ENCODE results near the gene OR8U1. TPM values are rescaled to one million over a fixed set of nuclear protein-coding genes. Genes with fewer than 3 reads are reported as not detected.
"Not testable (repeated sequence)": the region's sequence is repeated elsewhere in the genome, so short reads cannot be mapped to it uniquely, and the experiment has no call there.

The OR8U1 gene
- not detected for polyA plus RNA-seq (ENCODE audit: insufficient read length in 4 of 4)

DNA sequence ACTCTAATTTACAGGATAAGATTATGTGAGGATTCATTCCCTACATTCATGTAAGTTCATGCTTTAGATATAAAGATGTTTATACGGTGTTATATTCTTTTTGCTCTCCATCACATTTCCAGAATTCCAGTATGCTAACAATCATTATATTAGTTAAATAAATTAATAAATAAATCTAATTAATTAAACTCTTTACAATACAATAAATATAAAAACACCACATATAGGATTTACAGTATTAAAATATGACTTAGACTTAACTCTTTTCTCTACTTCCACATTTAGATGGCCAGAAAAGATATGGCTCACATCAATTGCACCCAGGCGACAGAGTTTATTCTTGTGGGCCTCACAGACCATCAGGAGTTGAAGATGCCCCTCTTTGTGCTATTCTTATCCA is at the start of gene OR8U1:
OR8U1 (plus strand) TSS at position 301 of the 400 bp plus-strand sequence; CDS start at position 301, 0 bp downstream.
- no peak for DNase-seq (ENCODE audit: low read depth in 4 of 4, low spot score in 3 of 4)

DNA sequence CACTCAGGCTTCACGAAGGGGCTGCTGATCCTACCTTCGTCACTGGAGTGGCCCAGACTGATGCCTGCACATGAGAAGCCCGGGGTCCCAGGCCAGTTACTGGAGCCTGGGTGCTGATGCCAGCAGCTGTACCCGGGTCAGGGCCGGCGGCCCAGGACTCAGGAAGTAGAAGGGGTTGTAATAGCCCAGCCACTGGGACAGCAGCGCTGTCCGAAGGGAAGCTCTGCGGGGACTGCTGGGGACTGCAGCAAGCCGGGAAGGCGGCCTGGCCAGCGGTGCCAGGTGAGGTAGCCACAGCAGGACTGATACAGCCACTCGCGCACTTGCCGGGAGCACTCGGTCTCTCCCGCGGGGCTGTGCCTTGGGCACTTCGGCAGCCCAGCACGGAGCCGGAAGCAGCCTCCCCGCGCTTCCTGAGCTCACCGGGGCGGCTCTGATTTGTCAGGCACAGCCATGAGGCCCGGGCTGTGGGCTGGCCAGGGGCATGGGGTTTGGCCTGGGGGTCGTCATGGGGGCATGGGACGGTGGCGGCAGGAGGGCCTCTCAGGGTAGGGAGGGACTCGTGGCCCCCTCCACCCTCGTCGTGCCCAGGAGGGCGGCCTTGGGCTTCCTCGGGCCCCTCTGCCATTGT is 43.4 kb upstream of the OR8U1 start:
- no peak for DNase-seq (ENCODE audit: low read depth in 4 of 4, low spot score in 3 of 4)

DNA sequence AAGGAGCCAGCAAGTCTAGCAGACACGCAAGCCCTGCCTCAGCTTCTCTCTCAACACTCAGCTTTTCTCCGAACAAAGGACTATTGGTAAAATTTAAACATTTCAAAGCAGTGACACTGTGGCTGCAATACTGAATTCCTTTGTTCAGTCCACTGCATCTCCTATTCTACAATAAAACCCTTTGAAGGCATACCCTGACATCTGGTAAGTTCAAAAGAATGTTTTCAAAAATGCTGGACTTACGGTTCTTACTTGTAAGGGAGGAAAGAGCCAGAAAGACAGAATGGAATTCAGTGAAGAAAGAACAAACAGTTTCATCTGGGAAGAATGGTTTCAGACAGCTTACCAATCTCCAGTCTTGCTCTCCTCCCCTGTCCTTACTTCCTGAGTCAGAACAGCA is 42.3 kb upstream of the OR8U1 start:
- DNase-seq (ENCODE audit: low read depth in 4 of 4, low spot score in 3 of 4), result no peak

DNA sequence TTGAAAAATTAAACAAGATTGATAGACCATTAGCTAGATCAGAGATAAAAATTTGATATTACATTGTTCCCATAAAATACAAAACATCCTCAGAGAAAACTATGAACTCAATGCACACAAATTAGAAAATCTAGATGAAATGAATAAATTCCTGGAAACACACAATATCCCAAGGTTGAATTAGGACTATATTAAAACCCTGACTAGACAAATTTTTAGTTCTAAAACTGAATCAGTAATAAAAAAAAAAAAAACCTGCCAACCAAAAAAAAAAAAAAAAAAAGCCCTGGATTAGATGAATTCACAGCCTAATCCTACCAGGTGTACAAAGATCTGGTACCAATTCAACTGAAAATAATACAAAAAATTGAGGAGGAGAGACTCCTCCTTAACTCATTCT is 35.1 kb upstream of the OR8U1 start:
- no peak for DNase-seq (ENCODE audit: low read depth in 4 of 4, low spot score in 3 of 4)

DNA sequence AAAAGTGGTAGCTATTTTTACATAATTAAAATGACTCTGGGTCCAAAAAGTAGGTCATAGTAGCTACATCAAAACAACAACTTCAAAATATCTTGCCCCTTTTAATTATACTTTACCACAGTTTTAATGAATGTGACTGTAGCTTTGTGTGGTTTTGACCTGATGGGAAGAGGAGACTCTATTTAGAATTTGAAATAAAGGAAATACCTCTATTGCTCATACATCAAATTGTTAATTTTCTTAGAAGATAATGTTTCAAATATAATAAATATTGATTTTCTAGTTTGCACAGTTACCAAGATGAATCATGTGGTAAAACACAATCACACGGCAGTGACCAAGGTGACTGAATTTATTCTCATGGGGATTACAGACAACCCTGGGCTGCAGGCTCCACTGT is 29.7 kb upstream of the OR8U1 start, which contains the start of gene OR8K1:
OR8K1 (plus strand) TSS at position 301 of the 400 bp plus-strand sequence; CDS start at position 301, 0 bp downstream.
- DNase-seq (ENCODE audit: low read depth in 4 of 4, low spot score in 3 of 4), result no peak

DNA sequence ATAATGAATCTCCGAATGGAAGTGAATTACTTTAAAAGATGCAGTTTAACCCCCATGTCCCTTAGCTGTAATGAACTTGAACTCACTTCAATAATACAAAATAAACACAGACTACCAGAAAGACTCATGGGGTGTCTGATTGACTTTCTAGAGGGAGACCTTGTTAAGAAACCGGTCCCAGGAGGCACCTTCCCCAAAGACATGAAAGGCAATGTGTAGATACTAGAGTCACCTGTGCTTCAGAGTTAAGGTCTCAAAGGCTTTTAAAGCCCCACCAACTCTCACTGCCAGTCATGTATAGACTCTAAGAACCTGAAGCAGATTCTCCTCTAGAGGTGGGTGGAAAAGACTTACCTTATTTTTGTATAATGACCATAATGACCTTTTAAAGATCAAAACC is 21.4 kb upstream of the OR8U1 start, which contains the start of gene OR8J1:
OR8J1 (plus strand) TSS at position 301 of the 400 bp plus-strand sequence. CDS start 5,956 bp downstream, outside the sequence.
- DNase-seq (ENCODE audit: low read depth in 4 of 4, low spot score in 3 of 4), result no peak

DNA sequence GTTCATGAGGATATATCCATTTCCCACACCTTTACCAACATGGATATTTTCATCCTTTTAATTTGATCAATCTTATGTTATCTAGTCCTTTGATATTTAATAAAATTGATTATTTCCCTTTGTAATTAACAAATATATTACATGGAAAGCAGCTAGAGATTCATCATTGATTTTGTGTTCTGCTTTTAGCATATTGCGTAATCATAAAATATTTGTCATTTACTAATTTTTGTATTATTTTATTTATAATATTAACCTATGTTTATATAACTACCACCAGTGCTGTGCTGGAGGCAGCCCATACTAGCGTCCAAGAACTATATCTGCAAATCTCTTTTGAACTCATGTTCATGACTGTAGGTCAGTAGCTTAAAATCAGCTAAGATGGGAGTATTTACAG is 4.7 kb downstream of the OR8U1 start:
- no peak for DNase-seq (ENCODE audit: low read depth in 4 of 4, low spot score in 3 of 4)

DNA sequence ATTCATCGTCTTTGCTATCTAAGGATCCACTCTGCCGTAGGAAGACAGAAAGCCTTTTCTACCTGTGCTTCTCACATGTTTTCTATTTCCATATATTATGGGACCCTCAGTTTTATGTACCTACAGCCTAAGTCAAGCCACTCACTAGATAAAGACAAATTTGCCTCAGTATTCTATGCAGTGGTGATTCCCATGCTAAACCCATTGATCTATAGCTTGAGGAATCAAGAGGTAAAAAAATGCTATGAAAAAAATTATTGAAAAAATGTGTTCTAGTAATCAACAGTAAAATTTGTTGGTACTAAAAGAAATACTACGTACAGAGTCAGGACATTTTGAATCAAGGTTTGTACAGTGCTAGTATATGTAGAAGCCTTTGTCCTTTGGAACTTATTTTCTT is 19.0 kb downstream of the OR8U1 start:
- no peak for DNase-seq (ENCODE audit: low read depth in 4 of 4, low spot score in 3 of 4)

- no peak for DNase-seq (ENCODE audit: low read depth in 4 of 4, low spot score in 3 of 4)
Measured at GRCh38 chr11:56396047-56396446, 20.6 kb downstream of the OR8U1 start.

DNA sequence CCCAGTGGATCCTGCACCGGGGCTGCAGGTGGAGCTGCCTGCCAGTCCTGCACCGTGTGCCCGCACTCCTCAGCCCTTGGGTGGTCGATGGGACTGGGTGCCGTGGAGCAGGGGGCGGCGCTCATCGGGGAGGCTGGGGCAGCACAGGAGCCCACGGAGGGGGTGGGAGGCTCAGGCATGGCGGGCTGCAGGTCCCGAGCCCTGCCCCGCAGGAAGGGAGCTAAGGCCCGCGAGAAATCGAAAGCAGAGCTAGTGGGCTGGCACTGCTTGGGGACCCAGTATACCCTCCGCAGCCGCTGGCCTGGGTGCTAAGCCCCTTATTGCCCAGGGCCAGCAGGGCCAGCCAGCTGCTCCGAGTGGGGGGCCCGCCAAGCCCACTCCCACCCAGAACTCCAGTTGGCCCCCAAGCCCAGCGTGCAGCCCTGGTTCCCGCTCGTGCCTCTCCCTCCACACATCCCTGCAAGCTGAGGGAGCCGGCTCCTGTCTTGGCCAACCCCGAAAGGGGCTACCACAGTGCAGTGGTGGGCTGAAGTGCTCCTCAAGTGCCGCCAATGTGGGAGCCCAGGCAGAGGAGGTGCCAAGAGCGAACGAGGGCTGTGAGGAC is 26.5 kb downstream of the OR8U1 start:
- not testable (repeated sequence) for DNase-seq (ENCODE audit: low read depth in 4 of 4, low spot score in 3 of 4)

GRCh38 chr11:56404393-56404792 is 29.0 kb downstream of the OR8U1 start:
- DNase-seq (ENCODE audit: low read depth in 4 of 4, low spot score in 3 of 4), result no peak

- DNase-seq (ENCODE audit: low read depth in 4 of 4, low spot score in 3 of 4), result no peak
Measured at GRCh38 chr11:56410801-56411200, 35.4 kb downstream of the OR8U1 start.

DNA sequence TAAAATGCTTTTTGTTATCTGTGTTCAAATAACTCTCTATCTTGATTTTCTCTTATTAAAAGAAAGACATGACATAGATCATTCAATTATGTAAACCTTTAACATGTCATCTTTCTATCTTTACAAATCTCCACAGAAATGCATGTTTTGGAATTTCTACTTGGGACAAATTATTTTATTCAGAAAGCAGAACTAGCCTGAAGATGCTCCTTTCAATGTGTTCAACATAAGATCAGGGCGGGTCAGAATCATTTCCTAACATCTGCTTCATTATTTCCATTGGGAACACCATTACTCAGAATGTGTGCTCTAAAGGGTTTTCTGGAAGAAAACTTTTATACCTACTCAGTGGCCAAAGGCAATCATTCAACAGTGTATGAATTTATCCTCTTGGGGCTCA is 37.0 kb downstream of the OR8U1 start, which contains the start of gene OR5AL1:
OR5AL1 (plus strand) TSS at position 301 of the 400 bp plus-strand sequence.
- DNase-seq (ENCODE audit: low read depth in 4 of 4, low spot score in 3 of 4), result no peak

Other genes with a start within 250 kb of the OR8U1 start
- not detected for gene OR8J3, start 235.4 kb upstream of the OR8U1 start, polyA plus RNA-seq (ENCODE audit: insufficient read length in 4 of 4)
- not detected for gene OR8K5, start 215.3 kb upstream of the OR8U1 start, polyA plus RNA-seq (ENCODE audit: insufficient read length in 4 of 4)
- not detected for gene OR5J2, start 199.0 kb upstream of the OR8U1 start, polyA plus RNA-seq (ENCODE audit: insufficient read length in 4 of 4)
- not detected for gene OR5T2, start 141.4 kb upstream of the OR8U1 start, polyA plus RNA-seq (ENCODE audit: insufficient read length in 4 of 4)
- gene OR5T3, start 123.4 kb upstream of the OR8U1 start, polyA plus RNA-seq (ENCODE audit: insufficient read length in 4 of 4), result not detected
- gene OR5T1, start 101.5 kb upstream of the OR8U1 start, polyA plus RNA-seq (ENCODE audit: insufficient read length in 4 of 4), result not detected
- not detected for gene OR8H1, start 83.4 kb upstream of the OR8U1 start, polyA plus RNA-seq (ENCODE audit: insufficient read length in 4 of 4)
- gene OR8K3, start 60.5 kb upstream of the OR8U1 start, polyA plus RNA-seq (ENCODE audit: insufficient read length in 4 of 4), result not detected
- gene OR8K1, start 29.6 kb upstream of the OR8U1 start, polyA plus RNA-seq (ENCODE audit: insufficient read length in 4 of 4), result not detected
- gene OR8J1, start 21.3 kb upstream of the OR8U1 start, polyA plus RNA-seq (ENCODE audit: insufficient read length in 4 of 4), result not detected
- gene OR5AL1, start 37.1 kb downstream of the OR8U1 start, polyA plus RNA-seq (ENCODE audit: insufficient read length in 4 of 4), result not detected
- not detected for gene OR5M3, start 97.7 kb downstream of the OR8U1 start, polyA plus RNA-seq (ENCODE audit: insufficient read length in 4 of 4)
- gene OR5M8, start 115.7 kb downstream of the OR8U1 start, polyA plus RNA-seq (ENCODE audit: insufficient read length in 4 of 4), result not detected
- gene OR5M11, start 167.6 kb downstream of the OR8U1 start, polyA plus RNA-seq (ENCODE audit: insufficient read length in 4 of 4), result not detected
- gene OR5M10, start 202.1 kb downstream of the OR8U1 start, polyA plus RNA-seq (ENCODE audit: insufficient read length in 4 of 4), result not detected
- not detected for gene OR5M1, start 239.2 kb downstream of the OR8U1 start, polyA plus RNA-seq (ENCODE audit: insufficient read length in 4 of 4)